HFFc6 (cell line): ENCODE data around the gene GPX3. TPM values are rescaled to one million over a fixed set of nuclear protein-coding genes. Genes with fewer than 3 reads are reported as not detected.

Experiments
- DNase-seq: peaks from one replicate; pipeline ENCODE4 v3.0.0-alpha.2; 2018
- H3K27ac Mint-ChIP-seq: 2 replicates; pipeline ENCODE4 v1.8.0; 2020; ENCODE audit warnings: mild to moderate bottlenecking, mixed read lengths
- H3K27me3 Mint-ChIP-seq: 2 replicates; pipeline ENCODE4 v1.8.0; 2021; ENCODE audit warnings: mild to moderate bottlenecking, moderate library complexity, mixed read lengths; ENCODE audit not compliant: insufficient read depth
- H3K36me3 Mint-ChIP-seq: 2 replicates; pipeline ENCODE4 v1.8.0; 2021; ENCODE audit warnings: low read depth, mixed read lengths
- H3K4me1 Mint-ChIP-seq: 2 replicates; pipeline ENCODE4 v1.8.0; 2020; ENCODE audit warnings: low read depth, mixed read lengths
- H3K4me3 Mint-ChIP-seq: 2 replicates; pipeline ENCODE4 v1.8.0; 2020; ENCODE audit warnings: mild to moderate bottlenecking, moderate library complexity, mixed read lengths
- H3K9me3 Mint-ChIP-seq: 2 replicates; pipeline ENCODE4 v1.8.0; 2020; ENCODE audit warnings: mild to moderate bottlenecking, mixed read lengths
- total RNA-seq, 6 experiments: library from RNA; stranded (reverse); fragmentation: NEBNext Ultra II Directional; extraction: Animal tissue kit (Norgen Biotek cat#: 25700); gene quantifications; 2 replicates in 1 of 6; 3 replicates in 5 of 6; pipeline ENCODE4 v1.2.3, GENCODE V29; 2021
- TF ChIP-seq, protein P1 (sequence below): fragments of 200-600 bp; sonication (generic); IDR thresholded peaks from 2 replicates; pipeline ENCODE4 v1.5.0; 2021; ENCODE audit warnings: antibody characterized with exemption, mild to moderate bottlenecking

GPX3 gene
- total RNA-seq, 6 experiments from 2014 or later, result 0.66 to 1.2 (median 0.77) TPM

DNA sequence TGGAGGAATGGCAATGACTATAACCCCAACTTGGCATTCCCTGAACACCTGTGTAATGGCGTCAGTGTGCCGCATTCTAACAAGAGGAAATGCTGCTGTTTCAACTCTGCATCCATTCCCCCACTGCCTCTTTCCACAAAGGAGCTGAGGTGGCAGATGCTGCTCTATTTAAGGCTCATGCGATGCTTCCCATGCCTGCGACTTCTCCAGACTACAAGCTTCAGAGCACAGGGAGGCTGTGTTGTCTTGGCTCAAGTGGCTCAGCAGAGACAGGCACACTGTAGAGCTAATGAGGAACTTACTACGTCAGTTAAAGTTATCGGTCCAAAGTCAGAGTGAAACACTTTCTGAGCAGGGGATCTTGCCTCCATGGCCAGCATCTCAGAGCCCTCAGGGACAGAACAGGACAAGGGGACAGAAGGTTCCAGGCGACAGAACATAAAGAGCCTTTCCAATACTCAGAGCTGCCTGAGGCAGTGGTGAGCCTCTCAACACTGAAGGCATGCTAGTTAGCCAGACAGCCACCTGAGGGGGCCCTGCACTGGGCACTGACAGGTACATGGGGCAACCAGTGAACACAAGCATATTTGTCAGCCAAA is 38.6 kb downstream of the GPX3 start:
- no peak overlapping the region for H3K4me3 Mint-ChIP-seq
- no peaks in the 10 kb centered on the region; the same call in 1 of the 2 replicates for H3K27me3 Mint-ChIP-seq
- TF ChIP-seq, protein P1, sequence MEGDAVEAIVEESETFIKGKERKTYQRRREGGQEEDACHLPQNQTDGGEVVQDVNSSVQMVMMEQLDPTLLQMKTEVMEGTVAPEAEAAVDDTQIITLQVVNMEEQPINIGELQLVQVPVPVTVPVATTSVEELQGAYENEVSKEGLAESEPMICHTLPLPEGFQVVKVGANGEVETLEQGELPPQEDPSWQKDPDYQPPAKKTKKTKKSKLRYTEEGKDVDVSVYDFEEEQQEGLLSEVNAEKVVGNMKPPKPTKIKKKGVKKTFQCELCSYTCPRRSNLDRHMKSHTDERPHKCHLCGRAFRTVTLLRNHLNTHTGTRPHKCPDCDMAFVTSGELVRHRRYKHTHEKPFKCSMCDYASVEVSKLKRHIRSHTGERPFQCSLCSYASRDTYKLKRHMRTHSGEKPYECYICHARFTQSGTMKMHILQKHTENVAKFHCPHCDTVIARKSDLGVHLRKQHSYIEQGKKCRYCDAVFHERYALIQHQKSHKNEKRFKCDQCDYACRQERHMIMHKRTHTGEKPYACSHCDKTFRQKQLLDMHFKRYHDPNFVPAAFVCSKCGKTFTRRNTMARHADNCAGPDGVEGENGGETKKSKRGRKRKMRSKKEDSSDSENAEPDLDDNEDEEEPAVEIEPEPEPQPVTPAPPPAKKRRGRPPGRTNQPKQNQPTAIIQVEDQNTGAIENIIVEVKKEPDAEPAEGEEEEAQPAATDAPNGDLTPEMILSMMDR, result no peak
- H3K9me3 Mint-ChIP-seq, result no peaks in the 10 kb centered on the region
- no peak overlapping the region for H3K27ac Mint-ChIP-seq
- peaks cover 39% of the 10 kb centered on the region for H3K36me3 Mint-ChIP-seq
- no peak for DNase-seq
- H3K4me1 Mint-ChIP-seq, result peaks cover 62% of the 10 kb centered on the region

DNA sequence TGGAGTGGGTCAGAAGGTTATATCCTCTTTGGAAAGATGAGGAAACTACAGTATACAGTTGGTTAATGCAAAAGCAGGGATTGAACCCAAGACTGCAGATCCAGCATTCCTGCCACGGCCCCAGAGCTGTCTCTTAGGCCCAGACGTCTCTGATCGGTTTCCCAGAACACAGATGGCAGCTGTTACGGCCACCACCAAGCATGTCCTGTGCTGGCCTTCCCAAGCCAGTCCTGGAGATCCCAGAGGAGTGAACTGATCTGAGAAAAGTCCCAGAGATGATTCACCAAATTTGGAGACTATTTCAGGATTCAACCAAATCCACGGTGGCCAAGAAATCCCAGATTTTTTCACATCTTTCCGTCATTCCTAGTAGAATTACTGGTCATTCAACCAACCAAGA is 40.4 kb downstream of the GPX3 start:
- Mint-ChIP-seq H3K27ac (no peak overlapping the region), H3K4me1 (peaks cover 68% of the 10 kb centered on the region), H3K9me3 (no peaks in the 10 kb centered on the region), H3K4me3 (no peak overlapping the region), H3K36me3 (peaks cover 39% of the 10 kb centered on the region), H3K27me3 (no peaks in the 10 kb centered on the region; the same call in 1 of the 2 replicates)
- TF ChIP-seq, protein P1, result no peak
- no peak for DNase-seq

DNA sequence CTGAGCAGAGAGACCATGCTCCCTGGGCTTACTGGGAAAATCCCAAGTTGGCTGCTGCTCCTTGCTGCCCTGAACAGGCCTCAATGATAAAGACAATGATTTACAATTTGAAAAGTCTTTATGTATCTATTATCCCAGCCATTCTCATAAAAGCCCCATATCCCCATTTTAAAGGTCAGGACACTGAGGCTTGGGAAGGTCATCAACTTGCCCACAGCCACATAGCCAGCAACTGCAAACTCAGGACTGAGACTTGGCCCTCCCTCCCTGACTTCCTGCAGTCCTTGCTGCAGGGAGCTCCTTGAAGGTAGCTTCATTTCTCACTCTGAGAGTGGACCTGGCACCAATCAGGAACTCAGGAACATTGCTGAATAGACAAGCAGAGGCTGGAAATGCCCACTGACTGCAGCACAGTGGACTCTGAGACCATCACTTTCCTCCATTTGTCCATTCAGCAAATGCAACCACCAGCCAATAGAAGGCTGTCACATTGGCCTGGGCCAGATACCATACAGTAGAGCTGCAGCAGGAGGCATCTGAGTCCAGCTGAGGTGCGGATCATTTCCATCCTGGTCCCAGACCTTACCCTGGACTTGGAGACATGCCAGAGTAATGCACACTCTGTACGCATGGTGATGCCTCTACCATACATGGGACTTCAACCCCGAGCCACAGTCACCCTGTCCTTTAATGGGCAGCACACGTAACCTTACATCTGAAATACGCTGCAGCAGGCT is 42.2 kb downstream of the GPX3 start:
- no peaks in the 10 kb centered on the region for H3K9me3 Mint-ChIP-seq
- DNase-seq, result no peak
- H3K27ac Mint-ChIP-seq, result peak overlapping the region; percentile 90
- peaks cover 38% of the 10 kb centered on the region for H3K36me3 Mint-ChIP-seq
- TF ChIP-seq, protein P1, result no peak
- H3K4me1 Mint-ChIP-seq, result peaks cover 77% of the 10 kb centered on the region
- H3K4me3 Mint-ChIP-seq, result peak overlapping the region; percentile 67; the same call in 1 of the 2 replicates
- H3K27me3 Mint-ChIP-seq, result no peaks in the 10 kb centered on the region; the same call in 1 of the 2 replicates

DNA sequence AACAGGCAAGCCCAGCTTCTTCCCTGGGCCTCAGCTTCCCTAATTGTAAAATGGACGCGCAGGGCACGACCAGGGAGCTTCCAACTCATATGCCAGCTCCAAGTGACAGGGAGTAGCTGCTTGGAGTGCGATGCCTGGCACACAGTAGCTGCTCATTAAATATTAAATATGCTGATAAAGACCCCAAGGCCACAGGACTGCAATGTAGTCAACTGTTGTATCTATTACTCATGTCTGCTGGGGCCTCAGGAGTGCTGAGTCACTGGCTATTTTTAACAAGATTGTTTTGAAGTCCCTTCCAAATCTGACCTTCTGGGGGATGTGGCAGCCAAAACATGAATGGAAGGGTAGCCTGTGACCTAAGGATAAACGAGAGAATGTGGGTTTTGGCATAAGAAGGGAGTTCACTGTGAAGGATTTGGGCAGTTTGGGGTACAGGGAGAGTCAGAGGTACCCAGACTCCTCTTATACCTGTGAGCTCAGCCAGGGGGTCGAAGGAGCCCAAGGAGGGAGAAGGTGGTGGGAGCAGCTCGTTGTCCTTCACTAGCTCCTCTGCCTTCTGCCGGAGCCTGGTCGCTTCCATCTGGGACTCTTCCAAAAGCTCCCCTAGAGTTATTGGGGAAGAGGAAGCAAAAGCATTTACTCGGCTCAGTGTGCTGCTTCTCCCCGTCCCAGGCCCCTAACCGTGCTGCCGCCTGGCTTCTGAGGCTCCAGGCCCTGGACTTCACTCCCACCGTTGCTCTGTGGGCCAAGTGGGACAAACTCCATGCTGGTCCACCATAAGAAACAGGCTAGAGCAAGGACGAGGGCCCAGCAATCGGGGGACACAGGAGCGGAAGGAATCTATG is 43.0 kb downstream of the GPX3 start:
- H3K4me3 Mint-ChIP-seq, result peak overlapping the region; percentile 67
- no peaks in the 10 kb centered on the region for H3K9me3 Mint-ChIP-seq
- no peaks in the 10 kb centered on the region; the same call in 1 of the 2 replicates for H3K27me3 Mint-ChIP-seq
- peak overlapping the region; percentile 90 for H3K27ac Mint-ChIP-seq
- H3K36me3 Mint-ChIP-seq, result peaks cover 44% of the 10 kb centered on the region
- TF ChIP-seq, protein P1, result no peak
- H3K4me1 Mint-ChIP-seq, result peaks cover 85% of the 10 kb centered on the region
- peak; percentile 86 for DNase-seq

DNA sequence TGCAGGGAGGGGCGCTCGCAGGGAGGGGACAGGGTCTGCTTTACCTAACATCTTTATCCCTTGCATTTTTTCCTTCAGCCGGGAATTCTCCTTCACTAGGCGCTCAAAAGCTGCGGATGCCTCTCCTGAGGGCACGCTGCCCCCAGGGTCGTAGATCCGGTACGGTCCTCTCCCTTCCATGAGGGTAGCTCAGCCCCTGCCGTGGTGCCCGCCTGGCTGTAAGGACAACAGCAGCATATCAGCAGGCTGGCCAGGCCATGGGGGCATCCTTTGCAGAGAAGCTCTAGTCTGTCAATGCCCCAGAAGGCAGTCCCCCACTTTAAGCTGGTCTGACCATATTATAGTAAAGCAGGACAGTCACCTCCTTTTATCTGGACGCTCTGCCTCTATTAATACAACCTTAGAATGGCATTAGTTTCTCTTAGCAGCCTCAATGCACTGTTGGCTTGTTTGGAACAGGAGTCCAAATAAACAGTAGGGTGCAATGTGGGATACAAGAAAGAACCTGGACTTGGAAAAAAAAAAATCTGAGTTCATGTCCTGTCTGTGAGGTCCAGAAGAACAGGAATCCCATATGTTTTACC is 44.6 kb downstream of the GPX3 start:
- H3K27me3 Mint-ChIP-seq, result no peaks in the 10 kb centered on the region
- H3K4me3 Mint-ChIP-seq, result no peak overlapping the region
- H3K27ac Mint-ChIP-seq, result 0 out of 2 replicates have a peak overlapping the region, but pooled peaks have one; percentile 18
- TF ChIP-seq, protein P1, result no peak
- no peaks in the 10 kb centered on the region for H3K9me3 Mint-ChIP-seq
- peaks cover 30% of the 10 kb centered on the region for H3K36me3 Mint-ChIP-seq
- DNase-seq, result no peak
- peaks cover 85% of the 10 kb centered on the region for H3K4me1 Mint-ChIP-seq
